Body of pancreas (tissue), 4 donors: ENCODE results near the gene FLRT1. TPM values are rescaled to one million over a fixed set of nuclear protein-coding genes. Genes with fewer than 3 reads are reported as not detected.

Source experiments
- ATAC-seq: fragments of 150-250 bp; one replicate; pipeline ENCODE4 v1.9.1; 2016
- DNase-seq, 4 donors: peaks; one replicate each; pipeline ENCODE4 v3.0.0-alpha.2; 2019
- H3K27ac ChIP-seq, 4 donors: fragments of 200-600 bp; sonication (generic); 1 replicate in 3 of 4; 2 replicates in 1 of 4; pipeline versions ENCODE4 v1.5.1 to v1.6.1; 2016 to 2019; ENCODE audit warnings: mild to moderate bottlenecking in 1 of 4, mixed read lengths in 1 of 4, moderate library complexity in 1 of 4
- H3K27me3 ChIP-seq, 2 donors: fragments of 200-600 bp; sonication (generic); one replicate each; pipeline ENCODE4 v1.6.0; 2016; ENCODE audit warnings: mild to moderate bottlenecking in 1 of 2
- H3K36me3 ChIP-seq, 2 donors: fragments of 200-600 bp; sonication (generic); replicated peaks in 1 of 2; 2 replicates each; pipeline ENCODE4 v1.5.1; 2016; ENCODE audit warnings: low read depth in 2 of 2; ENCODE audit not compliant: insufficient read depth in 1 of 2
- H3K4me1 ChIP-seq: fragments of 200-600 bp; sonication (generic); one replicate; pipeline ENCODE4 v1.6.0; 2016
- H3K4me3 ChIP-seq, 2 donors: fragments of 200-600 bp; sonication (generic); 1 replicate in 1 of 2; 2 replicates in 1 of 2; pipeline ENCODE4 v1.5.1; 2016 to 2019
- H3K9me3 ChIP-seq, 3 donors: fragments of 200-600 bp; sonication (generic); 1 replicate in 2 of 3; 2 replicates in 1 of 3; pipeline ENCODE4 v1.5.1; 2016
- CTCF ChIP-seq, 7 experiments: fragments of 450-650 bp in 4 of 7; fragments of 200-600 bp in 3 of 7; sonication (generic) in 3 of 7; IDR thresholded peaks; one replicate each; pipeline ENCODE4 v1.5.1; 2016 to 2019; ENCODE audit warnings: antibody characterized with exemption in 7 of 7
- POLR2A ChIP-seq, 3 donors: fragments of 450-650 bp; IDR thresholded peaks; one replicate each; pipeline ENCODE4 v1.6.1; 2016; ENCODE audit warnings: antibody characterized with exemption in 3 of 3, mild to moderate bottlenecking in 2 of 3
- WGBS, 2 donors: methylation state at CpG; one replicate each; pipeline ENCODE4 v1.1.5; 2017; 5-methylcytosine and 5-hydroxymethylcytosine counted together
- intact Hi-C: fragments of 100-400 bp; cut with DNase I; formaldehyde crosslinking; loops from one replicate; pipeline ENCODE4 v1.15.1; 2023
- total RNA-seq, 2 donors: library from RNA; depleted of rRNA; stranded (reverse); fragments of >200 nt; gene quantifications; one replicate each; pipeline ENCODE4 v1.1.0, GENCODE V29; 2016

The FLRT1 gene
- total RNA-seq, 2 donors from 2014 or later = 0.26 TPM; not detected in 1

DNA sequence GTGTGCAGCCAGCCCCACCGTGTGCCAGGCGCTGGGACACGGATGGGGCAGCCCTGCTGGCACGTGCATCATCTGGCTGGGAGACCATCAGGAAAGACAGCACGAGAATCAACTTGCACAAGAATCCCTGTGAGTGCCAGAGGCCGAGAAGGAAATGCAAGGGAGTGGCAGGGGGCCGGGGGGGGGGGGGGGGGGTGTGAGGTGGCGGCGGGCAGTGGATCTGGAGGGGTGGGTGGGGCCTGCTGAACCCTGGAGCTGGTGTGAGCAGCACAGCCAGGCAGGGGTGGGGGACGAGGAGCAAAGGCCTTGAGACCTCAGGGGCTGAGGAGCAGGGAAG lies 14.0 kb upstream of the FLRT1 start:
- no peak for ATAC-seq
- H3K27me3 ChIP-seq = no peaks in the 10 kb centered on the region
- DNase-seq = no peak
- H3K36me3 ChIP-seq = no peaks in the 10 kb centered on the region
- WGBS, 2 donors = 66 to 91% methylated on average over 3 to 8 of the region's 10 CpGs
- intact Hi-C loops = no loop called here
- H3K4me1 ChIP-seq = peaks cover 26% of the 10 kb centered on the region
- no peak overlapping the region for H3K4me3 ChIP-seq
- no peak overlapping the region for H3K27ac ChIP-seq
- H3K9me3 ChIP-seq = no peaks in the 10 kb centered on the region
- no peak for TF ChIP-seq CTCF (IDR thresholded peaks at IDR 0.05)
- TF ChIP-seq POLR2A (IDR thresholded peaks at IDR 0.05) = no peak

DNA sequence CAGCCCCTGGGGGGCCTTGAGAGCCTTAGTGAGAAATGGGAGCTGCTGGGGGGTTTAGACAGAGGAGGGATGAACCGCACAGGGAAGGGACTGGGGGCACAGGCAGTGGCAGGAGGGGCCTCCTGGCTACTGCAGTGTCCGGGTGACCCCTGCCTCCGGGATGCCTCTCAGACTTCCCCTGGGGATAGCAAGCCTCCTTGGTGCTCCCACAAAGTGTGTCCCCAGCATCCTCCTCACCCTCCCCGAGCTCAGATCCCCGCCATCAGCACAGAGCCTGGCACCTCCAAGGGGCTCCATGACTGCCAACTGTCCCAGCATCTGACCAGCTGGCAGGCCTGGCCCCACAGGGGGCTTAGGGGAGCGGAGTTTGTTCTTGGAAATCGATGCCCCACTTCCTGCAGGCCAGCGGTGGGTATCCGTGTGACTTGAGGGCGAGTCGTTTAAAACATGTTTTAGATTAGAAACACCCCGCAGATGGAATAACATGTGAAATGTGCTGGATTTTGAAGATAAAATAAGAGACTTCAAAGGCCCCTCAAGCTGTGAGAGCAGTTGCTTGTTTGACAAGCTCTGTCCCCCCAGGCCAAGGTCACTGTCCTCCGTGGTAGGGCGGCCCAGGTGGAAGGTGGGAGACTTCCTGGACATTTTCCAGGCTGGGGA lies 13.5 kb upstream of the FLRT1 start:
- no peak for DNase-seq
- Histone ChIP-seq H3K4me3 (no peak overlapping the region), H3K9me3 (no peaks in the 10 kb centered on the region), H3K4me1 (peaks cover 26% of the 10 kb centered on the region), H3K27me3 (no peaks in the 10 kb centered on the region), H3K36me3 (no peaks in the 10 kb centered on the region), H3K27ac (no peak overlapping the region)
- TF ChIP-seq POLR2A (IDR thresholded peaks at IDR 0.05) (no peak), CTCF (IDR thresholded peaks at IDR 0.05) (no peak)
- WGBS, 2 donors = 82 to 85% methylated on average over 14 of the region's 14 CpGs
- ATAC-seq = no peak
- intact Hi-C loops = no loop called here

DNA sequence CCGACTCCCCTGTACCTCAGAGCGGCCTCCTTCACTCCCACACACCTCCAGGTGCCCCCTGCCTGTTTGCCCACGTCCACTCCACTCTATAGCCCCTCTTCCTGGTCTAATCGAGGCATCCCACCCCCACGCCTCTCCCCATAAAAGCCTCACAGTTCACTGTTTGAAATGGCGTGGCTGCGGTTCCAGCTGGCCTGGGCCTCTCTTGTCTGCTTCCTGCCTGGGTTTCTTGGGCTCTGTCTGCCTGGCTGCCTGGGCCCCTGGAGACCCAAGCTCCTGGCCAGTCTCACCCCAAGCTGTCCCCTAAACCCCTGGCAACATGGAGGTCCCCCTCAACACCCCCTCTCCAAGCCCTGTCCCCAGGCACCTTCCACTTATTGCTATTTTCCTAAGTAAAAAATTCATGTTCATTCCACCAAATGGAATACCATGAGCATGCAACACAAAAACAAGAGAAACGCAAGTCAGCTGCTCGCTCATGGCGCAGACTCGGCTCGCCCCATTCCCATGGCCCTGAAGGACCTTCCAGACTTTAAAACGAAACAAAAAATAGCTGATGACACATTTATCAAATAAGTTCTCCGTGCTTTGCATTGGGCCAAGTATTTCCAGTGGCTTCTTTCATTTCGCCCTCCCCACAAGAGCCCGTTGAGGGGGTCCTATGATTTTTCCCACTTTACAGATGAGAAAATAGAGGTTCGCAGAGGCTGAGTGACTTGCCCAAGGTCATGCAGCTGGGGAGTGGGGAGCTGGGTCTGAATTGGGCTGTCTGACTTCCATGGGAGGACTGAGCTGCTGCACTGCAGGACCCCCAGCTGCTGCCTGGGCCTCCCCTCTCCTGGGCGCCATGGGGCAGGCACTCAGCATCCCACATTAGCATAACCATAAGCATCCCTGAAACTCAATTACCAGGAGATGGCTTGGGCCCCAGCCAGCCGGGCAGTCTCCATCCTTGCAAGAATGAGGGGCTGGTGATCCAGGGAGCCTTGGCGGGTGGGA lies 11.7 kb upstream of the FLRT1 start:
- no peaks in the 10 kb centered on the region for H3K9me3 ChIP-seq
- no peaks in the 10 kb centered on the region for H3K27me3 ChIP-seq
- ATAC-seq (no peak), DNase-seq (no peak)
- H3K4me3 ChIP-seq = no peak overlapping the region
- peaks cover 15% of the 10 kb centered on the region for H3K4me1 ChIP-seq
- 87 to 93% methylated on average over 19 to 20 of the region's 20 CpGs for WGBS, 2 donors
- intact Hi-C loops = no loop called here
- no peaks in the 10 kb centered on the region for H3K36me3 ChIP-seq
- TF ChIP-seq POLR2A (IDR thresholded peaks at IDR 0.05) (no peak), CTCF (IDR thresholded peaks at IDR 0.05) (no peak)
- H3K27ac ChIP-seq = peak overlapping the region in 1 of 4 donors; percentile 11

DNA sequence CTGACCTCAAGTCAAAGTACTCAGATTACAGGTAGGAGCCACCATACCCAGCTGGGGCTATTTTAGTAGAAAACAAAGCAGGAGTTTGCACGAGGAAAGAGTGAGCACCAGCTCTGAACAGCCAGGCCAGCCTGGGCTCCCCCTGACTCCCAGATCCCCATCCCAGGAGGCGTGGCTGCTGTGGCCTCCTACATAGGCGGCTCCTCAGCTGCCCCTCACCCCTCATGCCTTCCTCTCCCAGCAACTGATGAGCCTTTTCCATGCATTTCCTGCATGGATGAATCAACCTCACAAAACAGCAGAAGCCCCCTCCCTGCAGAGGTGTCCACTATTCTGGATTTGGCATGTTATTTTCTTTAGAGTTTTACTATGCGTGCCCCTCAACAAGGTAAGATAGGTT lies 10.5 kb upstream of the FLRT1 start:
- ATAC-seq (no peak), DNase-seq (no peak)
- intact Hi-C loops = no loop called here
- Histone ChIP-seq H3K27ac (no peak overlapping the region), H3K4me1 (peaks cover 6% of the 10 kb centered on the region), H3K9me3 (no peaks in the 10 kb centered on the region), H3K36me3 (no peaks in the 10 kb centered on the region), H3K4me3 (no peak overlapping the region), H3K27me3 (no peaks in the 10 kb centered on the region)
- no peak for TF ChIP-seq POLR2A (IDR thresholded peaks at IDR 0.05)
- no peak for TF ChIP-seq CTCF (IDR thresholded peaks at IDR 0.05)
- WGBS, 2 donors = 86 to 100% methylated on average over 2 to 4 of the region's 4 CpGs
